HL-60 (cell line): ENCODE results near the gene JAML.

ENCODE experiments used
- DNase-seq, 2 experiments: peaks; one replicate each; pipeline ENCODE4 v3.0.0-alpha.2; 2010 to 2020; ENCODE audit warnings: low read depth in 1 of 2, low spot score in 1 of 2
- H3K27ac ChIP-seq: fragments of 250-450 bp; sonication (Bioruptor Pico); replicated peaks from 2 replicates; pipeline ENCODE4 v1.5.1; 2020; ENCODE audit warnings: mild to moderate bottlenecking, moderate library complexity
- H3K27me3 ChIP-seq: fragments of 250-450 bp; sonication (Bioruptor Pico); 2 replicates; pipeline ENCODE4 v1.5.1; 2021; ENCODE audit warnings: mild to moderate bottlenecking, moderate library complexity; ENCODE audit not compliant: insufficient read depth, poor library complexity, severe bottlenecking
- H3K4me3 ChIP-seq: replicated peaks from 2 replicates; pipeline ENCODE4 v1.5.1; 2011; ENCODE audit warnings: mild to moderate bottlenecking, control low read depth, low read length; ENCODE audit not compliant: insufficient read depth
- GABPA ChIP-seq: IDR thresholded peaks from 2 replicates; pipeline ENCODE4 v1.6.1; 2012; ENCODE audit warnings: low read depth
- POLR2AphosphoS5 ChIP-seq: IDR thresholded peaks from 2 replicates; pipeline ENCODE4 v1.6.1; 2012; ENCODE audit warnings: low read depth
- SPI1 ChIP-seq: IDR thresholded peaks from 2 replicates; pipeline ENCODE4 v1.6.1; 2012; ENCODE audit warnings: low read depth, mild to moderate bottlenecking, borderline replicate concordance
- TF ChIP-seq, protein P1 (sequence below): IDR thresholded peaks from one replicate; pipeline ENCODE4 v1.5.1; 2011; ENCODE audit warnings: low read length, control low read depth, inconsistent platforms; ENCODE audit not compliant: insufficient read depth
- TF ChIP-seq, protein P2 (sequence below): IDR thresholded peaks from 2 replicates; pipeline ENCODE4 v1.6.1; 2012; ENCODE audit warnings: low read depth; ENCODE audit not compliant: insufficient replicate concordance

JAML gene

DNA sequence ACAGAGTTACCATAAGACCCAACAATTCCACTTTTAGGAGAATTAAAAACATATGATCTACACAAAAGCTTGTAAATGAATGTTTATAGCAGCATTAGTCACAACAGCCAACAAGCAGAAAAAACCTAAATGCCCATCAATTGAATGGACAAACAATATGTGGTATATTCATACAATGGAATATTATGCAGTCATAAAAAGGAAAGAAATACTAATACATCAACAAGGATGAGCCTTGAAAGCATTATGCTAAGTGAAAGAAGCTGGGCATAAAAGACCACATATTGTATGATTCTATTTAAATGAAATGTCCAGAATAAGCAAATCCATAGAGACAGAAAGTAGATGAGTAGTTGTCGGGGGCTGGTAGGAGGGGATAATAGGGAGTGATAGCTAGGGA is 34.3 kb upstream of the JAML start:
- no peak for DNase-seq
- Histone ChIP-seq H3K27me3 (no peaks in the 10 kb centered on the region), H3K27ac (no peak overlapping the region), H3K4me3 (no peak overlapping the region)
- TF ChIP-seq SPI1 (no peak), POLR2AphosphoS5 (no peak), GABPA (no peak)
- TF ChIP-seq, protein P1, sequence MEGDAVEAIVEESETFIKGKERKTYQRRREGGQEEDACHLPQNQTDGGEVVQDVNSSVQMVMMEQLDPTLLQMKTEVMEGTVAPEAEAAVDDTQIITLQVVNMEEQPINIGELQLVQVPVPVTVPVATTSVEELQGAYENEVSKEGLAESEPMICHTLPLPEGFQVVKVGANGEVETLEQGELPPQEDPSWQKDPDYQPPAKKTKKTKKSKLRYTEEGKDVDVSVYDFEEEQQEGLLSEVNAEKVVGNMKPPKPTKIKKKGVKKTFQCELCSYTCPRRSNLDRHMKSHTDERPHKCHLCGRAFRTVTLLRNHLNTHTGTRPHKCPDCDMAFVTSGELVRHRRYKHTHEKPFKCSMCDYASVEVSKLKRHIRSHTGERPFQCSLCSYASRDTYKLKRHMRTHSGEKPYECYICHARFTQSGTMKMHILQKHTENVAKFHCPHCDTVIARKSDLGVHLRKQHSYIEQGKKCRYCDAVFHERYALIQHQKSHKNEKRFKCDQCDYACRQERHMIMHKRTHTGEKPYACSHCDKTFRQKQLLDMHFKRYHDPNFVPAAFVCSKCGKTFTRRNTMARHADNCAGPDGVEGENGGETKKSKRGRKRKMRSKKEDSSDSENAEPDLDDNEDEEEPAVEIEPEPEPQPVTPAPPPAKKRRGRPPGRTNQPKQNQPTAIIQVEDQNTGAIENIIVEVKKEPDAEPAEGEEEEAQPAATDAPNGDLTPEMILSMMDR: no peak
- TF ChIP-seq, protein P2, sequence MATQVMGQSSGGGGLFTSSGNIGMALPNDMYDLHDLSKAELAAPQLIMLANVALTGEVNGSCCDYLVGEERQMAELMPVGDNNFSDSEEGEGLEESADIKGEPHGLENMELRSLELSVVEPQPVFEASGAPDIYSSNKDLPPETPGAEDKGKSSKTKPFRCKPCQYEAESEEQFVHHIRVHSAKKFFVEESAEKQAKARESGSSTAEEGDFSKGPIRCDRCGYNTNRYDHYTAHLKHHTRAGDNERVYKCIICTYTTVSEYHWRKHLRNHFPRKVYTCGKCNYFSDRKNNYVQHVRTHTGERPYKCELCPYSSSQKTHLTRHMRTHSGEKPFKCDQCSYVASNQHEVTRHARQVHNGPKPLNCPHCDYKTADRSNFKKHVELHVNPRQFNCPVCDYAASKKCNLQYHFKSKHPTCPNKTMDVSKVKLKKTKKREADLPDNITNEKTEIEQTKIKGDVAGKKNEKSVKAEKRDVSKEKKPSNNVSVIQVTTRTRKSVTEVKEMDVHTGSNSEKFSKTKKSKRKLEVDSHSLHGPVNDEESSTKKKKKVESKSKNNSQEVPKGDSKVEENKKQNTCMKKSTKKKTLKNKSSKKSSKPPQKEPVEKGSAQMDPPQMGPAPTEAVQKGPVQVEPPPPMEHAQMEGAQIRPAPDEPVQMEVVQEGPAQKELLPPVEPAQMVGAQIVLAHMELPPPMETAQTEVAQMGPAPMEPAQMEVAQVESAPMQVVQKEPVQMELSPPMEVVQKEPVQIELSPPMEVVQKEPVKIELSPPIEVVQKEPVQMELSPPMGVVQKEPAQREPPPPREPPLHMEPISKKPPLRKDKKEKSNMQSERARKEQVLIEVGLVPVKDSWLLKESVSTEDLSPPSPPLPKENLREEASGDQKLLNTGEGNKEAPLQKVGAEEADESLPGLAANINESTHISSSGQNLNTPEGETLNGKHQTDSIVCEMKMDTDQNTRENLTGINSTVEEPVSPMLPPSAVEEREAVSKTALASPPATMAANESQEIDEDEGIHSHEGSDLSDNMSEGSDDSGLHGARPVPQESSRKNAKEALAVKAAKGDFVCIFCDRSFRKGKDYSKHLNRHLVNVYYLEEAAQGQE: no peak

DNA sequence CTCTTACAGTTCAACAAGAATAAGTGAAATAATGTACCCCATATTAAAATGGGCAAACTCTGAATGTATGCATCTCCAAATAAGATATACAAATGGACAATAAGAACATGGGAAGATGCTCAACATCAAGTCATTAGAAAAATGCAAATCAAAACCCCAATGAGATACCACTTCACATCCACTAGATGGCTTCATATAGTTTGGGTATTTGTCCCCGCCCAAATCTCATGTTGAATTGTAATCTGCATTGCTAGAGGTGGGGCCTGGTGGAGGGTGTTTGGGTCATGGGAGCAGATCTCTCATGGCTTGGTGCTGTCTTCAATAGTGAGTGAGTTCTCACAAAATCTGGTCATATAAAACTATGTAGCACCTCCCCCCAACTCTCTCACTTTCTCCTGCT is 33.6 kb upstream of the JAML start:
- TF ChIP-seq, protein P2: no peak
- TF ChIP-seq, protein P1: no peak
- TF ChIP-seq POLR2AphosphoS5 (no peak), GABPA (no peak), SPI1 (no peak)
- H3K4me3 ChIP-seq: no peak overlapping the region
- H3K27ac ChIP-seq: no peak overlapping the region
- DNase-seq: no peak
- H3K27me3 ChIP-seq: no peaks in the 10 kb centered on the region

DNA sequence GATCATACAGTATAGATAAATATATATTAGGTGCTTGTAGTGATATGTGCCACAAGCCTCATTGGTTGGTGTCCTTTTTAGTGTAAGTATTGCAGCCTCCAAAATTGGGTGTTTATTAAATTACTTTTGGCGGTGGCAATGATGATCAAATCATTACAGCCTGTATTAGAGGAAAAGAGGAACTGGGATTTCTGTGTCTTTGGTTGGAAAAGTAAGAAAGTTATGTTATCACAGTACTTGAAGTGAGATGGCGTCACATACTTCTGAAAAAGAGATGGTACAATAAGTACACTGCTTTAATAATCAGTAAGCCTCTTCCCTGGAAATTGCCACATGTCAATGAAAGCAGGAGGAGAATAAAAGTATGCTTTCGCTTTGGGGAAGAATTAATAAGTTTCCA is 27.9 kb upstream of the JAML start:
- TF ChIP-seq, protein P2: no peak
- peak; percentile 81 for TF ChIP-seq SPI1
- H3K27ac ChIP-seq: peak overlapping the region; percentile 87

More for the DNA sequence above, 27.9 kb upstream of the JAML start:
- DNase-seq: no peak
- peak overlapping the region; percentile 77 for H3K4me3 ChIP-seq
- no peaks in the 10 kb centered on the region for H3K27me3 ChIP-seq
